ENCODE measurements around the gene MFSD6. TPM values are rescaled to one million over a fixed set of nuclear protein-coding genes. Genes with fewer than 3 reads are reported as not detected.
A peak's percentile ranks its signal among the peaks of the same experiment; 100 is the strongest.
"Not testable (repeated sequence)": the region's sequence is repeated elsewhere in the genome, so short reads cannot be mapped to it uniquely, and the experiment has no call there.

Gene MFSD6
- total RNA-seq (2014; rRNA removed; shearing (Covaris generic)), result 8.2 and 13.5 TPM in 2 replicates

GRCh38 chr2:190407662-190408537 is at the start of gene MFSD6:
MFSD6 (plus strand) TSS chr2:190408355; CDS start chr2:190436030, 27,675 bp downstream.
- peak; percentile 17 for DNase-seq (ENCODE audit: low read depth)

- DNase-seq (ENCODE audit: low read depth), result not testable (repeated sequence)
These were observed 49.3 kb upstream of the MFSD6 start for GRCh38 chr2:190358655-190359448.

GRCh38 chr2:190360561-190360960 is 47.6 kb upstream of the MFSD6 start:
- DNase-seq (ENCODE audit: low read depth), result no peak

GRCh38 chr2:190360965-190361364 is 47.2 kb upstream of the MFSD6 start:
- no peak for DNase-seq (ENCODE audit: low read depth)

- no peak for DNase-seq (ENCODE audit: low read depth)
These were observed 46.6 kb upstream of the MFSD6 start for GRCh38 chr2:190361572-190361971.

GRCh38 chr2:190362894-190363293 is 45.3 kb upstream of the MFSD6 start:
- DNase-seq (ENCODE audit: low read depth), result no peak

GRCh38 chr2:190365499-190366204 is 42.5 kb upstream of the MFSD6 start:
- no peak for DNase-seq (ENCODE audit: low read depth)

- DNase-seq (ENCODE audit: low read depth), result no peak
These were observed 41.9 kb upstream of the MFSD6 start for GRCh38 chr2:190366248-190366753.

- no peak for DNase-seq (ENCODE audit: low read depth)
These were observed 41.1 kb upstream of the MFSD6 start for GRCh38 chr2:190367091-190367490.

- no peak for DNase-seq (ENCODE audit: low read depth)
These were observed 38.5 kb upstream of the MFSD6 start for GRCh38 chr2:190369635-190370034.

GRCh38 chr2:190376083-190376482 is 32.1 kb upstream of the MFSD6 start:
- DNase-seq (ENCODE audit: low read depth), result no peak

GRCh38 chr2:190376591-190377245 is 31.4 kb upstream of the MFSD6 start:
- DNase-seq (ENCODE audit: low read depth), result no peak

GRCh38 chr2:190378880-190379237 is 29.3 kb upstream of the MFSD6 start:
- no peak for DNase-seq (ENCODE audit: low read depth)

- no peak for DNase-seq (ENCODE audit: low read depth)
These were observed 28.7 kb upstream of the MFSD6 start for GRCh38 chr2:190379249-190379964.

- DNase-seq (ENCODE audit: low read depth), result no peak
These were observed 27.2 kb upstream of the MFSD6 start for GRCh38 chr2:190380962-190381412.

- DNase-seq (ENCODE audit: low read depth), result peak; percentile 55
These were observed 25.3 kb upstream of the MFSD6 start for GRCh38 chr2:190382851-190383250.

- DNase-seq (ENCODE audit: low read depth), result no peak
These were observed 20.7 kb upstream of the MFSD6 start for GRCh38 chr2:190387422-190387821.

GRCh38 chr2:190396271-190396670 is 11.9 kb upstream of the MFSD6 start:
- no peak for DNase-seq (ENCODE audit: low read depth)

- DNase-seq (ENCODE audit: low read depth), result no peak
These were observed 5.1 kb upstream of the MFSD6 start for GRCh38 chr2:190402986-190403603.

- peak; percentile 53 for DNase-seq (ENCODE audit: low read depth)
These were observed 3.7 kb upstream of the MFSD6 start for GRCh38 chr2:190404487-190404886.
